B cell (primary cell): ENCODE results near the gene GLI1. TPM values are rescaled to one million over a fixed set of nuclear protein-coding genes. Genes with fewer than 3 reads are reported as not detected.

Source experiments
- ATAC-seq: fragments of 200-7000 bp; cut with Tn5 transposase; one replicate; pipeline ENCODE4 v1.10.0; 2021; ENCODE audit warnings: low read depth, mild to moderate bottlenecking, moderate number of reproducible peaks, moderate library complexity
- CTCF ChIA-PET: fragments of 350-600 bp; sonication (Branson Sonifier 250); formaldehyde crosslinking; loops from one replicate; lab custom pipeline; 2021; ENCODE audit warnings: antibody characterized with exemption, inconsistent platforms; lab: Charles Lee
- POLR2A ChIA-PET: fragments of 350-600 bp; sonication (Branson Sonifier 250); formaldehyde crosslinking; loops from one replicate; lab custom pipeline; 2021; ENCODE audit warnings: antibody characterized with exemption; lab: Charles Lee
- DNase-seq: peaks from one replicate; pipeline ENCODE4 v3.0.0; 2013
- H2AFZ ChIP-seq: 2 replicates; pipeline ENCODE4 v1.6.1; 2012; ENCODE audit warnings: mild to moderate bottlenecking, low read depth, low read length; ENCODE audit not compliant: insufficient read depth, poor library complexity, severe bottlenecking
- H3K27ac ChIP-seq, 2 donors: 1 replicate in 1 of 2; 2 replicates in 1 of 2; pipeline ENCODE4 v1.5.1; 2012 to 2013; ENCODE audit warnings: low read length in 2 of 2, mild to moderate bottlenecking in 2 of 2, moderate library complexity in 1 of 2
- H3K27me3 ChIP-seq, 4 experiments: fragments of 200-600 bp in 1 of 4; sonication (generic) in 1 of 4; replicated peaks in 1 of 4; 1 replicate in 2 of 4; 2 replicates in 2 of 4; pipeline versions ENCODE4 v1.6.1 to v1.7.0; 2013 to 2016; ENCODE audit warnings: low read length in 3 of 4, mild to moderate bottlenecking in 2 of 4, mixed read lengths in 1 of 4, moderate library complexity in 1 of 4; ENCODE audit not compliant: insufficient read depth in 4 of 4, control insufficient read depth in 3 of 4; ENCODE audit errors: control extremely low read depth in 1 of 4
- H3K36me3 ChIP-seq, 2 experiments: replicated peaks in 1 of 2; 1 replicate in 1 of 2; 2 replicates in 1 of 2; pipeline versions ENCODE4 v1.6.1 to v1.7.1; 2013; ENCODE audit warnings: low read length in 1 of 2; ENCODE audit not compliant: insufficient read depth in 2 of 2, control insufficient read depth in 1 of 2; ENCODE audit errors: control extremely low read depth in 1 of 2, extremely low read depth in 1 of 2
- H3K4me1 ChIP-seq, 2 donors: fragments of 200-600 bp in 1 of 2; sonication (generic) in 1 of 2; 1 replicate in 1 of 2; 2 replicates in 1 of 2; pipeline versions ENCODE4 v1.5.1 to v1.6.1; 2013 to 2017; ENCODE audit warnings: low read length in 2 of 2; ENCODE audit not compliant: control insufficient read depth in 2 of 2, insufficient read depth in 2 of 2
- H3K4me2 ChIP-seq: replicated peaks from 2 replicates; pipeline ENCODE3; 2012; ENCODE audit warnings: mild to moderate bottlenecking, low read depth, low read length; ENCODE audit not compliant: poor library complexity, severe bottlenecking
- H3K4me3 ChIP-seq, 5 experiments: fragments of 200-600 bp in 1 of 5; sonication (generic) in 1 of 5; 1 replicate in 3 of 5; 2 replicates in 2 of 5; pipeline versions ENCODE4 v1.5.1 to v1.7.0; 2011 to 2016; ENCODE audit warnings: low read length in 4 of 5, mild to moderate bottlenecking in 4 of 5, low read depth in 2 of 5, control low read depth in 1 of 5, moderate library complexity in 1 of 5; ENCODE audit not compliant: insufficient read depth in 1 of 5; ENCODE audit errors: control extremely low read depth in 1 of 5, extremely low read depth in 1 of 5
- H3K79me2 ChIP-seq: fragments of 200-600 bp; sonication (generic); one replicate; pipeline ENCODE4 v1.6.0; 2016; ENCODE audit warnings: low read length; ENCODE audit not compliant: control insufficient read depth, insufficient read depth
- H3K9ac ChIP-seq: fragments of 200-600 bp; sonication (generic); 2 replicates; pipeline ENCODE4 v1.6.1; 2017; ENCODE audit warnings: mild to moderate bottlenecking, low read length, moderate library complexity
- H3K9me3 ChIP-seq, 3 donors: one replicate each; pipeline versions ENCODE4 v1.6.1 to v1.7.1; 2013; ENCODE audit warnings: low read length in 2 of 3; ENCODE audit not compliant: control insufficient read depth in 2 of 3, insufficient read depth in 1 of 3; ENCODE audit errors: control extremely low read depth in 1 of 3
- H4K20me1 ChIP-seq: 2 replicates; pipeline ENCODE4 v1.6.0; 2012; ENCODE audit warnings: mild to moderate bottlenecking, low read length; ENCODE audit not compliant: insufficient read depth, control insufficient read depth, poor library complexity, severe bottlenecking
- H3K27ac Mint-ChIP-seq: one replicate; pipeline ENCODE4 v1.8.0; 2021; ENCODE audit warnings: mixed read lengths
- H3K27me3 Mint-ChIP-seq: one replicate; pipeline ENCODE4 v1.8.0; 2021; ENCODE audit warnings: mixed read lengths
- H3K4me1 Mint-ChIP-seq: one replicate; pipeline ENCODE4 v1.8.0; 2021; ENCODE audit warnings: mixed read lengths
- H3K4me3 Mint-ChIP-seq: one replicate; pipeline ENCODE4 v1.8.0; 2021; ENCODE audit warnings: mixed read lengths
- H3K9me3 Mint-ChIP-seq: one replicate; pipeline ENCODE4 v1.8.0; 2022; ENCODE audit warnings: mixed read lengths; ENCODE audit not compliant: insufficient read depth
- EZH2 ChIP-seq: IDR thresholded peaks from 2 replicates; pipeline ENCODE4 v1.6.1; 2012; ENCODE audit warnings: borderline replicate concordance, low read depth, mild to moderate bottlenecking, moderate library complexity, low read length; ENCODE audit not compliant: insufficient read depth, poor library complexity, severe bottlenecking
- WGBS: methylation state at CpG from one replicate; pipeline ENCODE4 v1.1.5; 2013; ENCODE audit warnings: missing lambda C conversion rate; ENCODE audit not compliant: insufficient coverage; 5-methylcytosine and 5-hydroxymethylcytosine counted together
- intact Hi-C: fragments of 100-400 bp; cut with micrococcal nuclease; formaldehyde crosslinking; loops from one replicate; pipeline ENCODE4 v1.10.0; 2022
- polyA plus RNA-seq: library from polyadenylated mRNA; depleted of rRNA; stranded (reverse); fragments of >200 nt; gene quantifications from 2 replicates; pipeline ENCODE4 v1.2.3, GENCODE V29; 2012
- total RNA-seq, 2 donors: library from RNA; stranded (reverse); fragments of 120-200 nt in 1 of 2; gene quantifications; 1 replicate in 1 of 2; 2 replicates in 1 of 2; pipeline versions ENCODE4 v1.2.3 to v1.2.4, GENCODE V29; 2013 to 2022
- TF ChIP-seq, protein P1 (sequence below): fragments of 200-600 bp; IDR thresholded peaks from one replicate; pipeline ENCODE4 v1.8.0; 2022; ENCODE audit warnings: antibody characterized with exemption, mild to moderate bottlenecking

The GLI1 gene
- total and polyA plus RNA-seq, 2 donors (not counting 1 experiment from before 2014, with no cell fraction given), result 4.1 to 5.4 TPM

DNA sequence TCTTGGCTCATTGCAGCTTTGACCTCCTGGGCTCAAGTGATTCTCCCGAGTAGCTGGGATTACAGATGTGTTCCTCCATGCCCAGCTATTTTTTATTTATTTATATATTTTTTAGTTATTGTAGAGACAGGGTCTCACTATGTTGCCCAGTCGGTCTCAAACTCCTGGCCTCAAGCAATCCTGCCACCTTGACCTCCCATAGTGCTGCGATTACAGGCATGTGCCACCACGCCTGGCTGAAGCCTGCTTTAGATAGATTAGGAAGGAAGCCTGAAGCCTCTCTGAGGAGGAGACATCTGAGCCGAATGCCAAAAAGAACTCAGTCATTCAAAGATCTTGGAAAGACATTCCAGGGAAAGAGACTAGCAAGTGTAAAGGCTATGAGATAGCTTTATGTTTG lies 14.8 kb upstream of the GLI1 start:
- no peak overlapping the region for H3K27ac ChIP-seq
- Mint-ChIP-seq H3K9me3 (peaks cover 2% of the 10 kb centered on the region), H3K27me3 (peaks cover 4% of the 10 kb centered on the region), H3K27ac (no peak overlapping the region), H3K4me1 (no peaks in the 10 kb centered on the region), H3K4me3 (no peak overlapping the region)
- H3K9me3 ChIP-seq, result peaks cover 1 to 11% (median 7%) of the 10 kb centered on the region in 3 donors
- no peak overlapping the region for H2AFZ ChIP-seq
- ATAC-seq, result no peak
- H3K4me1 ChIP-seq, result no peaks in the 10 kb centered on the region
- H3K4me3 ChIP-seq, result no peak overlapping the region
- ChIA-PET CTCF (interaction anchor here (1.0 to 2.8 kb wide), 3 partner anchors 9 to 14 kb away, joined by 3 to 13 read pairs (median 4); partner anchors contain the start of gene INHBE), POLR2A (no interaction called here)
- intact Hi-C loops, result no loop called here
- no peaks in the 10 kb centered on the region for H3K79me2 ChIP-seq
- H4K20me1 ChIP-seq, result no peaks in the 10 kb centered on the region
- DNase-seq, result no peak
- H3K27me3 ChIP-seq, result no peaks in the 10 kb centered on the region
- no peaks in the 10 kb centered on the region for H3K36me3 ChIP-seq
- H3K9ac ChIP-seq, result no peak overlapping the region
- TF ChIP-seq, protein P1, sequence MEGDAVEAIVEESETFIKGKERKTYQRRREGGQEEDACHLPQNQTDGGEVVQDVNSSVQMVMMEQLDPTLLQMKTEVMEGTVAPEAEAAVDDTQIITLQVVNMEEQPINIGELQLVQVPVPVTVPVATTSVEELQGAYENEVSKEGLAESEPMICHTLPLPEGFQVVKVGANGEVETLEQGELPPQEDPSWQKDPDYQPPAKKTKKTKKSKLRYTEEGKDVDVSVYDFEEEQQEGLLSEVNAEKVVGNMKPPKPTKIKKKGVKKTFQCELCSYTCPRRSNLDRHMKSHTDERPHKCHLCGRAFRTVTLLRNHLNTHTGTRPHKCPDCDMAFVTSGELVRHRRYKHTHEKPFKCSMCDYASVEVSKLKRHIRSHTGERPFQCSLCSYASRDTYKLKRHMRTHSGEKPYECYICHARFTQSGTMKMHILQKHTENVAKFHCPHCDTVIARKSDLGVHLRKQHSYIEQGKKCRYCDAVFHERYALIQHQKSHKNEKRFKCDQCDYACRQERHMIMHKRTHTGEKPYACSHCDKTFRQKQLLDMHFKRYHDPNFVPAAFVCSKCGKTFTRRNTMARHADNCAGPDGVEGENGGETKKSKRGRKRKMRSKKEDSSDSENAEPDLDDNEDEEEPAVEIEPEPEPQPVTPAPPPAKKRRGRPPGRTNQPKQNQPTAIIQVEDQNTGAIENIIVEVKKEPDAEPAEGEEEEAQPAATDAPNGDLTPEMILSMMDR, result no peak
- TF ChIP-seq EZH2, result no peak
- 84% methylated on average over 2 of the region's 5 CpGs for WGBS
- H3K4me2 ChIP-seq, result no peak overlapping the region

DNA sequence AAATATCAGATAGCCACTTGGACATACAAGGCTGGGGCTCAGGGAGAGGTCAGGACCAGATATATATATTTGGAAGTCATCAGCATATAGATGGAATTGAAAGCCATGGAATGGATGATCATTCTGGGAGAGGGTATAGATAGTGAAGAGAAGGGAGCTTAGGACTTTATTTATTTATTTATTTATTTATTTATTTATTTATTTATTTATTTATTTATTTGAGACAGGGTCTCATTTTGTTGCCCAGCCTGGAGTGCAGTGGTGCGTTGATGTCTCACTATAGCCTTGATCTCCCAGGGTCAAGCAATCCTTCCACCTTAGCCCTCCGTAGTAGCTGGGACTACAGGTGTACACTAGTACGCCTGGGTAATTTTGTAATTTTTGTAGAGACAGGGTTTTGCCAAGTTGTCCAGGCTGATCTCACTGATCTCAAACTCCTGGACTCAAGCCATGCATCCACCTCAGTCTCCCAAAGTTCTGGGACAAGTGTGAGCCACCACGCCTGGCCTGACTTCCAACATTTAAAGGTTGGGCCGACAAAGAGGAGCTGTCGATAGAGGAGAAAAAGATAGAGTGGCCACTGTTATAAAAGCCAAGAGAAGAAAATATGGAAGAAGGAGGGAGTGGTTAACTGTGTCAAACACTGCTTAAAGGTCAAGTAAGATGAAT lies 13.2 kb upstream of the GLI1 start:
- ChIA-PET CTCF (interaction anchor here (2.8 kb wide), 1 partner anchor 9 kb away, joined by 13 read pairs; the partner anchor contains the start of gene INHBE), POLR2A (no interaction called here)
- Mint-ChIP-seq H3K27ac (no peak overlapping the region), H3K9me3 (peaks cover 2% of the 10 kb centered on the region), H3K4me3 (no peak overlapping the region), H3K4me1 (no peaks in the 10 kb centered on the region), H3K27me3 (no peaks in the 10 kb centered on the region)
- ATAC-seq (no peak), DNase-seq (no peak)
- Histone ChIP-seq H4K20me1 (no peaks in the 10 kb centered on the region), H3K27ac (no peak overlapping the region), H3K9me3 (peaks cover 0 to 5% (median 4%) of the 10 kb centered on the region in 3 donors), H3K4me2 (no peak overlapping the region), H3K9ac (no peak overlapping the region), H3K79me2 (no peaks in the 10 kb centered on the region), H3K27me3 (no peaks in the 10 kb centered on the region), H2AFZ (no peak overlapping the region), H3K36me3 (no peaks in the 10 kb centered on the region), H3K4me1 (no peaks in the 10 kb centered on the region), H3K4me3 (no peak overlapping the region)
- TF ChIP-seq, protein P1, result no peak
- TF ChIP-seq EZH2, result no peak
- 98% methylated on average over 4 of the region's 6 CpGs for WGBS
- intact Hi-C loops, result no loop called here
